NCI-H2171 (cell line): Measurements from ENCODE around the gene ALK.
"Not testable (repeated sequence)": the region's sequence is repeated elsewhere in the genome, so short reads cannot be mapped to it uniquely, and the experiment has no call there.

Experiments used
- DNase-seq: peaks from one replicate; lab custom pipeline; 2025; lab: John Stamatoyannopoulos, UW

Gene ALK

GRCh38 chr2:29246383-29247300, 674.7 kb downstream of the ALK start:
- no peak for DNase-seq

- no peak for DNase-seq
These were observed 675.5 kb downstream of the ALK start for GRCh38 chr2:29245742-29246382.

DNA sequence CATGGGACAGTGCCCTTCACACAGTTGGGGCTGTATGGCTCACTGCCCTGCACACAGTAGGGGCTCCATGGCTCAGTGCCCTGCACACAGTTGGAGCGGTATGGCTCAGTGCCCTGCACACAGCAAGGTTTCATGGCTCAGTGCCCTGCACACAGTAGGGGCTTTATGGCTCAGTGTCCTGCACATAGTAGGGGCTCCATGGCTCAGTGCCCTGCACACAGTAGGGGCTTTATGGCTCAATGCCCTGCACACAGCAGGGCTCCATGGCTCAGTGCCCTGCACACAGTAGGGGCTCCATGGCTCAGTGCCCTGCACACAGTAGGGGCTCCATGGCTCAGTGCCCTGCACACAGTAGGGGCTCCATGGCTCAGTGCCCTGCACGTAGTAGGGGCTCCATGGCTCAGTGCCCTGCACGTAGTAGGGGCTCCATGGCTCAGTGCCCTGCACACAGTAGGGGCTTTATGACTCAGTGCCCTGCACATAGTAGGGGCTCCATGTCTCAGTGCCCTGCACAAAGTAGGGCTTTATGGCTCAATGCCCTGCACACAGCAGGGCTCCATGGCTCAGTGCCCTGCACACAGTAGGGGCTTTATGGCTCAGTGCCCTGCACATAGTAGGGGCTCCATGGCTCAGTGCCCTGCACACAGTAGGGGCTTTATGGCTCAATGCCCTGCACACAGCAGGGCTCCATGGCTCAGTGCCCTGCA, 676.2 kb downstream of the ALK start:
- not testable (repeated sequence) for DNase-seq

DNA sequence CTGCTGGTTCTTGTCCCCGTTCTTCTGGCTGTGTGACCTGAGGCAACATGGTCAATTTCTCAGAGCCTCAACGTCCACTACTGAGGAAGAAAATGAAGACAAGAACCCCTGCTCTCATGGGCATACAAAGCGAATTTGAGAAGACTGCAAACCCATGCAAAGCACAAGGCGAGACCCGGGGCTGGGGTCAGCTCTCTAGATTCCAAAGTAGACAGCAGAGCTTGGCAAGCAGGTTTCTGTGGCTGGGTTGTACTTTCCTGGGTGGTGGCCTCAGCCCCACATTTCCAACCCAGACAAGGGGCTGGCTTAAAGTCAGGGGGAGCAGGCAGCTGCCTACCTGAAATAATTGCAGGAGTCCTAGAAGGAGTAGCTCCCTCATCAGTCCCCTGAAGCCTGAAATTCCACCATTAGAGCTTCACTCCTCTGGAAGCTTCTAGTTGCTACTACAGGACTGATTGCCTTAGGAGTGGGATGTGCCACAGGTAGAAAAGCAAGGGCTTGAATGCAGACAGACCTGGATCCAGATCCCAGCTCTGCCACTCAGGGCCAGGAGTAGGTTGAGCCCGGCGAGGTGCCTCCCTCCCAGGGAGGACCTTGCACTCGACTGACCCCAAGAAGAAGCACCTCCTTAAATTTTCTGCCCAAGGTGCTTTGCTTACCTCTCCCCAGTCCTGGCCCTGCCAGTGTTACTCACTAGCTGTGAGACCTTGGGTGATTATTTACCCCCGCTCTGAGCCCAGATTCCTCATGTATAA, 678.6 kb downstream of the ALK start:
- no peak for DNase-seq

- no peak for DNase-seq
These were observed 679.3 kb downstream of the ALK start for GRCh38 chr2:29241955-29242565.

- no peak for DNase-seq
These were observed 680.0 kb downstream of the ALK start for GRCh38 chr2:29241341-29241740.

- DNase-seq = no peak
These were observed 680.8 kb downstream of the ALK start for GRCh38 chr2:29240601-29241000.

DNA sequence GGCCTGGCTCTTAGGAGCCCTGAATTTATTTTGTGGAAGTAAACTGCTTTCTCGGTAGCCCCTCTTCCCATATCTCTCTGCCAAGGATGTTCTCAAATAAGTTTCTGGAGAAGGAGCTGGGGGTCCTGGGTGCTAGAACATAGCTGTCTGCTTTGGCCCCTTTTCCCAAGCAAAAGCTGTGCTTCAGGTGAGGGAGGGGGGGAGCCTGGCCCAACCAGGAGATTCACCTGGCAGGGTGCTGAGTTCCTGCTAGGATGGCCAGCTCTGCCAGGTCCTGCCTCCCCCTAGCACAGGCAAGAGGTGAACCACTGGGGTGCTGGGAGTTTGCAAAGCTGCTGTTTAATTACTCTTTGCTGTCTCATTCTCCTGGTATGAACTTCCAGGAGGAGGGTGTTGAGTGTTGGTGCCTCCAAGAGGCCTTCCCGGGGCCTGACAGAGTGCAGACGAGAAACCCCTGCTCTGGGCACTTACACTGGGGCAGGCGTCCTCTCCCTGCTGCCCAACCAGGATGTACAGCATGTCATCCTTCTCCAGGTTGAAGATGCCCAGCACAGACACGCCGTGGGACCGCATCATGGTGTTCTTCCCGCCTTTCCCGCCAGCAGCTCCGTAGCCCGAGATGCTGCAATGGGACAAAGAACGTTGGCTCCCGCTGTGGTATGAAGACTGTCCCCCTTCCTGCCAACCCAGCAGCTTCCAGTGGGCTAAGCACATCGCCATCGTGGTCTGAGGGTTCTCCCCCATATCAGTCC, 682.0 kb downstream of the ALK start:
- no peak for DNase-seq

DNA sequence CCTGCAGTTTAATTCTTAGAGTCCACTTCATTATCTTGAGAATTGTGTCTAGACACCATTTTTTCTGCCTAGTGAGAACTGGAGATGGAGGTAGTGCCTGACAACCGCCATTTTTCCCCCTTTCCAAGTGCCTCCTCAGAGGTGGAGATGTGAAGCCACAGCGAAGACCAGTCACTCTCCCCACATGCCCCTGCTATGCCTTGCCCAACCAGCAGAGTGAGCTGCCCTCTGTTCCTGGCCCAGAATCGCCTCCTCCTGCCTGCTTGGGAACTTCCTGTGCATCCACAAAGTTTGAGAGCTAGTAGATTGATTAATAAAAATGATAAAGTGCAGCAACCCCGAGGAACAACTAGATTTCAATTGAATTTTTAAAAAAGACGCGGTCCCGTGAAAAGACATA, 682.9 kb downstream of the ALK start:
- DNase-seq = no peak

DNA sequence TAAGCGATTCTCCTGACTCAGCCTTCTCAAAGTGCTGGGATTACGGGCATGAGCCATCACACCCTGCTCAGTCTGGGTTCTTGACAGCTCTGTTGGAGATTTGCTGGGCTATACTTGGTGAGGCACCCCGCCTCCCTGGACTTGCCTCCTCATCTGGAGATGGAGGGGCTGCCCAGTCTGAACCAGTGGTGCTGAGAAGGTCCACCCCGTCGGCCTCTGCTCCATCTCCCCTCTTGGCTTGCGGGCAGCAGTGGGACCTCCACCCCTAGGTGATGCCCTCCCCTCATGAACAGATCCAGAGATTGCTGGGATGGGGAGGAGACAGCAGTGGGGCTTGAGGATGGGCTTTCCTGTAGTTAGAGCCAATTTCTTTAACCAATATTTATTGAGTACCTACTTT, 685.3 kb downstream of the ALK start:
- DNase-seq = no peak

DNA sequence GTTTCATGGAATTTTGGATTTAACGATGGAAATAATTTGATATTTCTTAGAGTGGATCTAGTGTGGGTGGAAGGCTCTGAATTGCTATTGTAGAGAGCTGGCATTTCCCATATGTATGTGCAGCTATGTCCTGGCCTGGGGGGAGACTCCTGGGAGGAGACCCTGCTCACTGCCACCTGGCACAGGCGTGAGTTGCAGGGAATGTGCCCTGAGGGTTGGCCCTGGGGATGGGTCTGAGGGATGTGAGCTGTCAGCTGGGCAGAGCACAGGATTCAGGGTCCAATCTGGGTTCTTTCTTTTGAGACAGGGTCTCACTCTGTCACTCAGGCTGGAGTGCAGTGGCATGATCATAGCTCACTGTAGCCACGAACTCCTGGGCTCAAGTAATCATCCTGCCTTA, 686.0 kb downstream of the ALK start:
- DNase-seq = no peak

GRCh38 chr2:29233428-29233827, 688.0 kb downstream of the ALK start:
- no peak for DNase-seq

GRCh38 chr2:29232041-29232440, 689.3 kb downstream of the ALK start:
- no peak for DNase-seq

DNA sequence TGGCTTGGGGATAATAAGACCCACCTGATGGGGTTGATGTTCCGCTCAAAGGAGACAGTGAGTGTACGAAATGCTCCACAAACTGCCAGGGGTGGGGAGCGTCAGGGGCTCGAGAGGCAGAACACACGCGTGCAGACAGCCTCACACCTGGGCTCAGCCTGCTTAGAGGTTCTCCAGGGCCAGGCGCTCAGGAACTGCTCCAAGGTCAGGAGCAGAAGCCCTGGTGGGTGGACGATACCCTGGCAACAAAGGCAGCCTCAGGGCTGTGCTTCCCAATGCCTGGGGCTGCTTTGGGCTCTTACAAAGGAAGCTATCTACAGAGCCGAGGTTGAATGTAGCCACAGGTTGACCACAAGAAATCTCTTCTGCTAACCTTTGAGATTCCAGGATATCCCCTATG, 691.7 kb downstream of the ALK start:
- DNase-seq = no peak

- no peak for DNase-seq
These were observed 692.4 kb downstream of the ALK start for GRCh38 chr2:29228947-29229346.

DNA sequence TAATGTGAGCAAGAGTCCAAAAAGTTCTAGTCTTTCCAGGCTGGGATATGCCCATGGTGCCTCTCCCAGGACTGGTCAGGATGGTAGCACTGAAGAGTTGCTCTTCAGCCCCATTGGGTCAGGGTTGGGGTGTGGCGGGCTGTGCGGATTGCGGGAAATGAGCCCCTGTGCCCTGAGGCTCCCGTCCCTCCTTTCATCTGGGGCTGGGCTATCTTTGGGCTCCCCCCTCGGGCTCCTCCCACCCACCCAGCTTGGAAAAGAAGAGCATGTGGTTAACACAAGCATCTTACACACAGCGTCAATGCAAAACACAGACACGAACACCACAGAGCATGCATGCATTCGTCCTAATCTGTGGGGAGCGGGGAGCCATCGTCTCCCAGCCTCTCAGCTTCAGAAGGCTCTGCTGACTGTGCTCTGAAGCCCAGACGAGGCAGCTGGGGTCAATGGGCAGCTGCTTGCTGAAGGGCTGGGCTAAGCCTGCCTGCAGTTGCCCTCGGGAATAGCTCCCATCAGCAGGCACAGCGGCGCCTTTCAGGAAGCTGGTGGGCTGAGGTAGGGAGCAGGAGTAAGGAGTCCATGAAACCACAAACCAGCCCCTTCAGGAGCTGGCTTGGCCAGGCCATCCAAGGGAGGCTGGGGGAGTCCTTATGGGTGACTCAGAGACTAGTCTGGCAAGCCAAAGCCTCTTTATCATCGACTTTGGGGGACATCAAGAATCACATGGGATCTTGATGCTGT, 693.3 kb downstream of the ALK start:
- no peak for DNase-seq

DNA sequence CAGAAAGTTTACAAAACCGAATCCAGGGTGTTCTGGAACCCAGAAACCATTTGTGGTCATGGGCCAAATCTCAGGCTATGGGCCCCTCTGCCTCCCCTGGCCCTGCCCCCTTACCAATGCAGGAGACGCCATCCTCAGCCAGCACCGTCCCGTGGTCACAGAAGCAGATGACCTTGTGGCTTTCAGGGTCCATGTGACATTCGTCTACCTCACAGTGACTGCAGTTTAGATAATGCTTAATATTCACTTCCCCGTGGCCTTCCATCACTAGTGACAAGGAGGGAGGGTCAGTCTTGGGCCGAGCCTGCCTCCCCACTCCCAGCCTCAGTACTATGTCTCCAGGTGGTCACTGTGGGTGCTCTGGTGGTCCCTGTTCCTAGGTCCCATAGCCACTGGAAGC, 694.6 kb downstream of the ALK start:
- DNase-seq = no peak

DNA sequence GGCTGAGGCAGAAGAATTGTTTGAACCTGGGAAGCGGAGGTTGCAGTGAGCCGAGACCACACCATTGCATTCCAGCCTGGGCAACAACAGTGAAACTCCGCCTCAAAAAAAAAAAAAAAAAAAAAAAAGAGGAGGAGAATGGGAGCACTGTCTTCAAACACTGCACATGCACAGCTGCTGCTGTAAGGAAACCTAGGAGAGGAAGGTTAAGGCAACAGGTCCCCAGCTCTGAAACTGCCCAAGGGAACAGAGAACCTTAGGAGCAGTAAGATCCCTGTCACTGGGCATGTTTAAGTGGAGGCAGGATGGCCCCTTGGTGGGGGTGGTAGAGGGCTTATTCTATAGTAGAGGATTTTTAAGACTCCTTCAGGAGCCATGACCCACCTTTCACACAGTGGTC, 695.0 kb downstream of the ALK start:
- no peak for DNase-seq

DNA sequence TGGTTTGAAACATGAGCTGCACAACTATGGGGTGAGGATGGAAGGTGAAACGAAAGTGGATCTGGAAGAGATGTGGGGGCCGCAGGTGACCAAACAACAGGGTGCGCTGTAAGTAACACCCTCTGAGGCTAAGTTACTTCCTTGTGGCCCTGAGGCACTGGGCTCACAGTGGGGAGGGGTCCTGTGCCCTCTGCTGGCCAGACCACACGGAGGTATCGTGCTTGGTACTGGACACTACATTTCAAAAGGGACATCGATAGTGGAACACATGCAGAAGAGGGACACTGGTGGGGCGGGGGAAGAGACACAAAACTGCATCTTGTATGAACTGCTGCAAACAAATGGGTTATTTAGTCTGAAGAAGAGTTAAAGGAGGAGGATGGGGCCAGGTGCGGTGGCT, 695.6 kb downstream of the ALK start:
- no peak for DNase-seq
